GM19372 (cell line): Measurements from ENCODE around the gene COX7A2L.
"Not testable (repeated sequence)": the region's sequence is repeated elsewhere in the genome, so short reads cannot be mapped to it uniquely, and the experiment has no call there.

Experiments
- ATAC-seq: cut with Tn5 transposase; IDR thresholded peaks from one replicate; pipeline ENCODE4 v1.9.1; 2021; ENCODE audit warnings: mild to moderate bottlenecking, low read depth, moderate library complexity; ENCODE audit not compliant: unreplicated experiment

The COX7A2L gene

DNA sequence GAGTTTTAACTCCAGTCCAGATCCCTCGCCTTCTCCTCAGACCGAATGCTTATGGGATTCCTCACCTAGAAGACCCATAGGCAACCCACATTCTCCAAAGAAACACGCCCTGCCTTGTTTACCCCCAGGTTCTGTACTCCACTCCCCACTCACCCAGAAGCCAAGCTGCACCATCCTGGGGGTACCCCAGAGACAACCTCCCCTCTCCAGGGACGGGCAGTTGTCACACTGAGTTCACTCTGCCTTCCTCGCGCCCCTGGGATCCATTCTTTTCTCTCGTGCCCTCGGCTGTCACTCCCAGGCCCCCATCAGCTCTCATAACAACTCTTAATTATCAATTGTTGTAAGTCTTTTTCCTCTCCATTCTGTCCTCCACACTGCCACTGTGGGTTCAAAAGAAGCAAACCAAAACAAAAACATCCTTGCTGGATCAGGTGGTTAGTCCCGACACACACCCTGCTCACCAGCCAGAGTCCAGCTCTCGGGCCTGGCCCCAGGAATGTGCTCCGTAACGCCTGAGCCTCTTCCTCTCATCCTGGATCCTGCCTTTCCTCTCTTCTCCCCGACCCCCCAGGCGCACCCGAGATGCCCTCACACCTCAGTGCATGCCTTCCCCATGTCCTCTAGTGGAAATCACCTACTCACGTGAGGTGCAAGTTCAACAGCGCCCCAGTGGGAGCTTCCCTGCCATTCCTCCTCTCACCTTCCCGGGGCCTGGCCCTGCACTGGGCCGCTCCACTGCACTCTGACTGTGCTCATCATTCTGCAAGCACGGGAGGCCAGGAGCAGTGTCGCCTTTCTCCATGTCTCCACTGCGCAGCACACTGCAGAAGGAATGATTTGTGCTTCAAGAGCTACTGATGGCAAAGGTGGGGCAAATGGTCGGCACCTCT is 20.7 kb downstream of the COX7A2L start:
- ATAC-seq: no peak

GRCh38 chr2:42339191-42339912 is 21.7 kb downstream of the COX7A2L start:
- ATAC-seq: no peak

- no peak for ATAC-seq
Measured at GRCh38 chr2:42338567-42339190, 22.3 kb downstream of the COX7A2L start.

GRCh38 chr2:42337846-42338566 is 23.0 kb downstream of the COX7A2L start:
- no peak for ATAC-seq

GRCh38 chr2:42337356-42337820 is 23.6 kb downstream of the COX7A2L start:
- ATAC-seq: no peak

- ATAC-seq: no peak
Measured at GRCh38 chr2:42336361-42336965, 24.6 kb downstream of the COX7A2L start.

DNA sequence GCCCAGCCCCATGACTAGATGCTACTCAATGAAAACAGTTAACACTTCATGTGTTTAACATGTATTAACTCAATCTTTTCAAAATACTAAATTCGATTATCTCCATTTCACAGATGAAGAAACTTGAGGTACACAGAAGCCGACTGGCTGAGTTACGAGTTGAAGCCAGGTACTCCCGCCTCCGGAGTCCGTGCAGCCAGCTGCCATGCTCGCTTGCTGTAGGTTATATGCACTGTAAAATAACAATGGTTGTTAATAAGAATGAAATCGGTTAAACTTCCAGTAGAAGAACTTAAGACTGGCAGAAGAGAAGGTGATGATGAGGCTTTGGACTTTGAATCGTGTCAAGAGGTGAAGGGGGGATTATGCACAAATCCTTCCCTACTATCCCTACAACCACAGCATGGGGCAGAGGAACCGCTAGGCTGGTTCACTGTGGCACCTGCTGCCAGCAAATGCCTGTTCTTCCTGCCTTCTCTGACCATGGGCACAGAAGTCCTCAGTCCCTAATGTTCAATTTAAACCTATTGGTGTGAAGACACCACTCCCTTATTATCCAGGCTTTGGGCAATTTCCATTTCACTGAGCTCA is 25.4 kb downstream of the COX7A2L start:
- no peak for ATAC-seq

DNA sequence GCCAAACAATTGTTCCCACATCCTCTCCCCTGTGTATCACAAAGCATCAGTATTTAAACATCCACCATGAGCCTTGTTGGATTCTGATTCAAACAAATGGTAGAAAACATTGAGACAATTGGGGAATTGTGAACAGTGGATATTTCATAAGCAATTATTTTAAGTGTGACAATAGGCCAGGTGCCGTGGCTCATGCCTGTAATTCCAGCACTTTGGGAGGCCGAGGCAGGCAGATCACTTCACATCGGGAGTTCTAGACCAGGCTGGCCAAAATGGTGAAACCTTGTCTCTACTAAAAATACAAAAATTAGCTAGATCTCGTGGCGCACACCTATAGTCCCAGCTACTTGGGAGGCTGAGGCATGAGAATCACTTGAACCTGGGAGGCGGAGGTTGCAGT is 26.2 kb downstream of the COX7A2L start:
- ATAC-seq: not testable (repeated sequence)

GRCh38 chr2:42334220-42334619 is 26.8 kb downstream of the COX7A2L start:
- ATAC-seq: no peak

GRCh38 chr2:42333579-42333978 is 27.4 kb downstream of the COX7A2L start:
- ATAC-seq: no peak

GRCh38 chr2:42332575-42332974 is 28.4 kb downstream of the COX7A2L start:
- ATAC-seq: no peak

DNA sequence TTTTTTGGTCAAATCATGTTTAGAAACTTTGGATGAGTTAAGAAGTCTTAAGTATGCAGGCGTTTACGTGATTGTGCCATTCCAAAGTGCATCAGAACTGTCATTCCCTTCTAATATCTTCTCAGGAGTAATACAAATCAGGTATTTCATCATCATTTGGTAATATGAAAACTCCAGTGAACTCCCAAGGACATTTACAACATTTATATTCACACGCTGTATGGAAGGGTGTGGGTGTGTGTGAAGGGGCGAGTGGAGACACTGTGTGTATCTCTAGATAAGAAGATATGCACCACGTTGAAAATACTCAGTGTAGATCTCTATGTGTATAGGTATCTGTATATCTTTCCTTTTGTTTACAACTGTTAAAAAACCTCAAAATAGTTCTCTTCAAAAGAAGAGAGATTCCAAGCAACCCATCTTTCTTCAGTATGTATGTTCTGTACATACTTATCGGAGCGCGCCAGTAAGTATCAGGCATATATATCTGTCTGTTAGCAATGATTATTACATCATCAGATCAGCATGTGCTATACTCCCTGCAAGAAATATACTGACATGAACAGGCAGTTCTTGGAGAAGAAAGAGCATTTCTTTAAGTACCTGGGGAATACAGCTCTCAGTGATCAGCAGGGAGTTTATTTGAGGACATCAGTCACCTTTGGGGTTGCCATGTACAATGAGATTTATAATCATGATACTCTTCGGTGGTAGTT is 29.3 kb downstream of the COX7A2L start:
- no peak for ATAC-seq

DNA sequence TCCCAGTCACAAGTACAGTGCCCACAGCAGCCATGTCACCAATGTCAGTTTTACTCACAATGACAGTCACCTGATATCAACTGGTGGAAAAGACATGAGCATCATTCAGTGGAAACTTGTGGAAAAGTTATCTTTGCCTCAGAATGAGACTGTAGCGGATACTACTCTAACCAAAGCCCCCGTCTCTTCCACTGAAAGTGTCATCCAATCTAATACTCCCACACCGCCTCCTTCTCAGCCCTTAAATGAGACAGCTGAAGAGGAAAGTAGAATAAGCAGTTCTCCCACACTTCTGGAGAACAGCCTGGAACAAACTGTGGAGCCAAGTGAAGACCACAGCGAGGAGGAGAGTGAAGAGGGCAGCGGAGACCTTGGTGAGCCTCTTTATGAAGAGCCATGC is 31.3 kb downstream of the COX7A2L start:
- no peak for ATAC-seq

DNA sequence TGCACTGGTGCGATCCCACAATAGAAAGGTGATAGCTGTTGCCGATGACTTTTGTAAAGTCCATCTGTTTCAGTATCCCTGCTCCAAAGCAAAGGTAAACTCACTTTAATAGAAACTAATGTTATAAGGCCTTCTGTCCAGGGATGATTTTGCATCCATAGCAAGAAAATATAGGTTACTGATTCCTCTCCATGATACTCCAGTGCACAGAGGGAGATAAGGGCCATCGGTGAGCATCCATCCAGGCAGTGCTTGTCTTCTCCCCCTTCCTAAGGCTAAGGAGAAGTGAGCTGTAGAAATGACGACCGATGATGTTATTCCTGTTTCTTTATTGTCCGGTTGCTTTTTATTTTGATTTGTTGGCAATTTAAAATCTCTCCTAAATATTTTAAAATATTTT is 32.1 kb downstream of the COX7A2L start:
- no peak for ATAC-seq

DNA sequence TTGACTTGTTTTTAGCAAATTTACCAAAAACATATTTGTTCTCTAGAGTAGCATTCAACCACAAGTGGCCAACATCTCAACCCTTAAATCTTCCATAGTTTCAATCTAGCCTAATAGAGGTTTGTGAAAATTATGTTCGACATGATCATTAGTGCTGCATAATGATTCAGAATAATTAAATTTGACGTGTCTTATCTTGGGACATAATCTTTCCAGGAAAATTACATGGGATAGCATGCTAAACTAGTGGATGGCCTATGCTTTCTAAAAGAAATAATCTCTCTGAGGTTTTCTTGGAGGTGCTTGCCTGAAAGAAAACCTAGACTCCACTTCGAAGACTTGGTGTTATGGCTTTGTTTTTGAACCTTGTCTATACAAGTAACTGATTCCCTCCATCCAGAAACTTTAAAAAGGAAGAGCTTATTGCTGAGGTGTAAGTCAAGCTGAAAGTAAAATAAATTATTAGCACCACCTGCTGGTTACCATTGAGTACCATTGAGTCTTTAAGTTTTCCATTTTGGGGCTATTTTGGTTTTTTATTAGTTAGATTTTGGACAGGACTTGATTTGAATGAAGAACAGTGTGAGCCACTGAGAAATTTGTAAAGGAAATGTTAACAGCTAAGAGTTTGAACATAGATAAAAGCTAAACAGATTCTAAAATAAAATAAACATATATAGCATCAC is 32.7 kb downstream of the COX7A2L start:
- no peak for ATAC-seq

DNA sequence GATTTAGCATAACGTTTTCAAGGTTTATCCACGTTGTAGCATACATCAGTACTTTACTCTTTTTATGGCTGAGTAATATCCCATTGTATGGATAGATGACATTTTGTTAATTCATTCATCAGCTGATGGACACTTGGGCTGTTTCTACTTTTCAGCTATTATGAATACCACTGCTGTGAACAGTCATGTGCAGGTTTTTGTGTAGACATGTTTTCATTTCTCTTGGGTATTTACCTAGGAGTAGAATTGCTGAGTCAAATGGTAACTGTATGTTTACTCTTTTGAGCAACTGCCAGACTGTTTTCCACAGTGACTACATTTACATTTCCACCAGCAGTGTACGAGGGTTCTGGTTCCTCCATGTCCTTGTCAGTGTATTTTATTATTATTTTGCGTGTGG is 33.9 kb downstream of the COX7A2L start:
- no peak for ATAC-seq

- no peak for ATAC-seq
Measured at GRCh38 chr2:42325609-42326008, 35.4 kb downstream of the COX7A2L start.

GRCh38 chr2:42324949-42325348 is 36.1 kb downstream of the COX7A2L start:
- ATAC-seq: no peak

- no peak for ATAC-seq
Measured at GRCh38 chr2:42324244-42324643, 36.8 kb downstream of the COX7A2L start.
